Heart left ventricle (tissue), 16 donors: ENCODE results near the gene AMACR. TPM values are rescaled to one million over a fixed set of nuclear protein-coding genes. Genes with fewer than 3 reads are reported as not detected.
A peak's percentile ranks its signal among the peaks of the same experiment; 100 is the strongest.

ENCODE experiments used
- ATAC-seq, 4 donors: fragments of 200-7000 bp; cut with Tn5 transposase; one replicate each; pipeline ENCODE4 v1.9.1; 2020 to 2022; ENCODE audit warnings: moderate library complexity in 4 of 4, mild to moderate bottlenecking in 3 of 4, moderate number of reproducible peaks in 1 of 4
- DNase-seq, 5 donors: peaks; one replicate each; pipeline ENCODE4 v3.0.0-alpha.2; 2020
- H3K27ac ChIP-seq, 12 donors: fragments of 200-600 bp; sonication (generic) in 4 of 12; one replicate each; pipeline versions ENCODE4 v1.5.0 to v1.8.0; 2016 to 2022; ENCODE audit warnings: mild to moderate bottlenecking in 2 of 12
- H3K27me3 ChIP-seq, 9 donors: fragments of 200-600 bp; sonication (generic) in 2 of 9; one replicate each; pipeline versions ENCODE4 v1.5.1 to v1.8.0; 2016 to 2022; ENCODE audit warnings: mild to moderate bottlenecking in 3 of 9
- H3K36me3 ChIP-seq, 9 donors: fragments of 200-600 bp; sonication (generic) in 2 of 9; one replicate each; pipeline versions ENCODE4 v1.5.0 to v1.8.0; 2018 to 2022; ENCODE audit warnings: mild to moderate bottlenecking in 2 of 9
- H3K4me1 ChIP-seq, 12 donors: fragments of 200-600 bp; sonication (generic) in 4 of 12; one replicate each; pipeline versions ENCODE4 v1.5.0 to v1.8.0; 2016 to 2022; ENCODE audit warnings: mild to moderate bottlenecking in 3 of 12
- H3K4me3 ChIP-seq, 12 donors: fragments of 200-600 bp; sonication (generic) in 4 of 12; one replicate each; pipeline versions ENCODE4 v1.5.0 to v1.8.0; 2017 to 2022; ENCODE audit warnings: mild to moderate bottlenecking in 9 of 12, moderate library complexity in 4 of 12
- H3K9me3 ChIP-seq, 12 donors: fragments of 200-600 bp; sonication (generic) in 4 of 12; one replicate each; pipeline versions ENCODE4 v1.5.0 to v1.8.0; 2016 to 2022; ENCODE audit warnings: mild to moderate bottlenecking in 1 of 12
- CTCF ChIP-seq, 12 donors: fragments of 200-600 bp; sonication (generic) in 4 of 12; IDR thresholded peaks; one replicate each; pipeline versions ENCODE4 v1.5.0 to v1.8.0; 2018 to 2022; ENCODE audit warnings: antibody characterized with exemption in 12 of 12, mild to moderate bottlenecking in 5 of 12
- POLR2A ChIP-seq, 2 donors: fragments of 450-650 bp; IDR thresholded peaks; one replicate each; pipeline ENCODE4 v1.6.1; 2017; ENCODE audit warnings: antibody characterized with exemption in 2 of 2, mild to moderate bottlenecking in 2 of 2, moderate library complexity in 2 of 2
- WGBS, 4 donors: extraction: QIAGEN DNeasy Blood & Tissue Kit in 2 of 4; methylation state at CpG; one replicate each; pipeline versions ENCODE4 v1.1.5 to v1.1.7; 2013 to 2018; 5-methylcytosine and 5-hydroxymethylcytosine counted together
- intact Hi-C, 10 donors: fragments of 100-400 bp; cut with DNase I; formaldehyde crosslinking; loops; one replicate each; pipeline versions ENCODE4 v1.11.1 to v1.14.2; 2022
- polyA plus RNA-seq, 2 donors: library from polyadenylated mRNA; stranded (reverse); fragments of 200-250 nt; gene quantifications; one replicate each; pipeline ENCODE4 v1.2.3, GENCODE V29; 2013
- total RNA-seq, 9 donors: library from RNA; depleted of rRNA in 2 of 9; stranded (reverse); fragments of >200 nt in 2 of 9; fragmentation: NEBNext Ultra II Directional in 3 of 9; extraction: Animal tissue kit (Norgen Biotek cat#: 25700) in 3 of 9; gene quantifications; one replicate each; pipeline versions ENCODE4 v1.1.0 to v1.2.4, GENCODE V29; 2016 to 2023
- donor health status: ischemic (EF 13 %, LVEDD 7.1; RV severe dilation, severe dysfunction).
- donor health status: healthy with polysubstance abuse.
- donor health status: DM: no; HTN: yes; CAD: no.
- donor health status: DM: no; HTN: no; CAD: no.
- donor health status: ischemic (EF 25% LVEDD 6.9; RV normal size, moderate dysfunction).
- donor health status: ischemic (EF 25% LVEDD 5.7; RV mildly dilated, moderate dysfunction).
- donor health status: healthy.
- donor health status: DM: yes; HTN: yes; CAD: no.
- donor health status: ischemic (EF 35%, LVEDD 5.7; RV mildly dilated, moderate dysfunction).
- donor health status: nonischemic (EF 11% LVEDD 7.7; RV severe dilation, severe dysfunction).
- donor health status: DM: yes; HTN: yes; CAD: no.
- donor health status: PGD.
- donor health status: ischemic (EF 29% LVEDD 5.4; RV normal size, mild dysfunction).
- donor health status: nonischemic (EF 23%, LVEDD 6.1; RV moderate dilation, normal function).

Gene AMACR
- total and polyA plus RNA-seq, 11 donors: 2.6 to 17.5 (median 6.6) TPM

- Histone ChIP-seq H3K4me1 (peaks cover 0 to 32% (median 4%) of the 10 kb centered on the region in 12 donors), H3K9me3 (no peaks in the 10 kb centered on the region), H3K36me3 (peaks cover 0 to 18% (median 0%) of the 10 kb centered on the region in 9 donors), H3K27ac (peak overlapping the region in 2 of 12 donors; percentile 21 to 40), H3K4me3 (no peak overlapping the region), H3K27me3 (no peaks in the 10 kb centered on the region)
- ATAC-seq (no peak), DNase-seq (no peak)
- whole genome bisulfite sequencing, 4 donors: 65 to 85% (median 78%) methylated on average over 3 of the region's 3 CpGs
- TF ChIP-seq CTCF (IDR thresholded peaks at IDR 0.05) (no peak), POLR2A (IDR thresholded peaks at IDR 0.05) (no peak)
- intact Hi-C loops: no loop called here
Observed at GRCh38 chr5:34037726-34038125, 29.9 kb upstream of the AMACR start.

- TF ChIP-seq CTCF (IDR thresholded peaks at IDR 0.05): no peak
- TF ChIP-seq POLR2A (IDR thresholded peaks at IDR 0.05): no peak
- intact Hi-C loops: no loop called here
- Histone ChIP-seq H3K4me3 (no peak overlapping the region), H3K27me3 (no peaks in the 10 kb centered on the region), H3K27ac (no peak overlapping the region), H3K9me3 (no peaks in the 10 kb centered on the region), H3K4me1 (peaks cover 0 to 15% (median 0%) of the 10 kb centered on the region in 12 donors), H3K36me3 (peaks cover 0 to 18% (median 0%) of the 10 kb centered on the region in 9 donors)
- WGBS, 4 donors: 62 to 75% (median 67%) methylated on average over 2 of the region's 2 CpGs
- DNase-seq: no peak
- no peak for ATAC-seq
Observed at GRCh38 chr5:34035756-34036155, 27.9 kb upstream of the AMACR start.

- H3K27ac ChIP-seq: no peak overlapping the region
- no peaks in the 10 kb centered on the region for H3K9me3 ChIP-seq
- H3K4me3 ChIP-seq: no peak overlapping the region
- no peak for ATAC-seq
- intact Hi-C loops: no loop called here
- H3K27me3 ChIP-seq: no peaks in the 10 kb centered on the region
- H3K36me3 ChIP-seq: peaks cover 0 to 18% (median 0%) of the 10 kb centered on the region in 9 donors
- TF ChIP-seq POLR2A (IDR thresholded peaks at IDR 0.05): no peak
- TF ChIP-seq CTCF (IDR thresholded peaks at IDR 0.05): no peak
- 96 to 99% (median 98%) methylated on average over 4 of the region's 4 CpGs for WGBS, 4 donors
- peaks cover 0 to 16% (median 0%) of the 10 kb centered on the region in 12 donors for H3K4me1 ChIP-seq
- DNase-seq: no peak
Observed at GRCh38 chr5:34034534-34035327, 26.9 kb upstream of the AMACR start.

- TF ChIP-seq CTCF (IDR thresholded peaks at IDR 0.05) (no peak), POLR2A (IDR thresholded peaks at IDR 0.05) (no peak)
- 80 to 90% (median 85%) methylated on average over 3 of the region's 3 CpGs for WGBS, 4 donors
- DNase-seq (no peak), ATAC-seq (no peak)
- Histone ChIP-seq H3K9me3 (no peaks in the 10 kb centered on the region), H3K27ac (no peak overlapping the region), H3K27me3 (no peaks in the 10 kb centered on the region), H3K36me3 (peaks cover 0 to 29% (median 0%) of the 10 kb centered on the region in 9 donors), H3K4me3 (no peak overlapping the region), H3K4me1 (peaks cover 0 to 10% (median 0%) of the 10 kb centered on the region in 12 donors)
- intact Hi-C loops: no loop called here
Observed at GRCh38 chr5:34031966-34032365, 24.1 kb upstream of the AMACR start.
